ENCODE results near the gene SPARC.
"Not testable (repeated sequence)": the region's sequence is repeated elsewhere in the genome, so short reads cannot be mapped to it uniquely, and the experiment has no call there.

SPARC gene

DNA sequence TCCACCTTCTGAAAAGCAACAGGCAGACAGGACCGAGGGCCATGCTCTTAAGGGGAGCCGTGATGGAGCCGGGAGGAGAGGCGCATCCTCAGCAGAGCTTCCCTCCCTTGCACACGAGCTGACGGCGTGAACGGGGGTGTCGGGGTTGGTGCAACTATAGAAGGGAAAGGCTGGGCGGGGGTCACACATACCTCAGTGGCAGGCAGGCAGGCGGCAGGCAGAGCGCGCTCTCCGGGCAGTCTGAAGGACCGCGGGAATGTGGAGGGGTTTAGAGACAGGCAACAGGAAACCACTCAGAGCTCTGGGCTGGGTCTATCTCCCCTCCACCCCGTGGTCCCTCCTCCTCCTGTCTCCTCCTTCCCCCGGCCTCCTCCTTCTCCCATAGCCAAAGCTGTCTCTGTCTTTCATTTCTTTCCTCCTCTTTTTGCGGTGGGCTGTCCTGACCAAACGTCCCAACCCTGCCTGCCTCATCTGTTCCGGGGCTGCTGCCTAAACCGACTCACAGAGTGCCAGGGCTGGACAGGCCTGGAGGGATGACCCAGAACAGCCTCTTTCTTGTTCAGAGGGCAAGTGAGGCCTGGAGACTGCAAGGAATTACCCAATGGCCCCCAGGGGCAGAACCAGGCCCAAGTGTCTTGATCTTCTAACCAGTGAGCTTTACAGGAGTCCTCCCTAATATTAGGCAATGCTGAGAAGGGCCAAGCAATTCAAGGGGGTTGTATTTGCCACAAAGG, at the start of gene SPARC:
TSS of gene SPARC (minus strand) at position 242 of the 734 bp plus-strand sequence. CDS start 10,727 bp downstream, outside the sequence.
- in situ Hi-C loops (cut with HindIII; ENCODE audit: low sequenced_read_pairs): no loop called here

DNA sequence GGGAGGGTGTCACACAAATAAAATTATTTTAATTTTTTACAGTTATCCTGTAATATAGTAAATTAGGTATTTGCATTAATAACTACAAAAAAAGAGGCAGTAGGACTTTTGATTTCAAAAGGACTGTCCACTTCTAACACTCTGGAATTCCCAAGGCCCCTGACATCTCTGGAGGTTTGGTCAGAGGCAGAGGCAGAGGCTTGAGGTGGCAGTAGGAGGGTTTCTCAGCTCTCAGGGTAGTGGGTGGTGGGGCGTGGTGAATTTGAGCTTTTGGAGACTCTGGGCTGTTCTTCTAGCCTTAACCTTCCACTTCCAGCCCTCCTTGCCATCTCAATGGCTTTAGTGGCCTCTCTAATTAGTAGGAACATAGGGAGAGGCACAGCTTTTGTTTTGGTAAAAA, 48.9 kb upstream of the SPARC start:
- in situ Hi-C loops (cut with HindIII; ENCODE audit: low sequenced_read_pairs): no loop called here

GRCh38 chr5:151734064-151734408, 47.3 kb upstream of the SPARC start:
- in situ Hi-C loops (cut with HindIII; ENCODE audit: low sequenced_read_pairs): no loop called here

- in situ Hi-C loops (cut with HindIII; ENCODE audit: low sequenced_read_pairs): no loop called here
Observed at GRCh38 chr5:151733358-151734063, 46.8 kb upstream of the SPARC start.

- in situ Hi-C loops (cut with HindIII; ENCODE audit: low sequenced_read_pairs): no loop called here
Observed at GRCh38 chr5:151730381-151730780, 43.7 kb upstream of the SPARC start.

DNA sequence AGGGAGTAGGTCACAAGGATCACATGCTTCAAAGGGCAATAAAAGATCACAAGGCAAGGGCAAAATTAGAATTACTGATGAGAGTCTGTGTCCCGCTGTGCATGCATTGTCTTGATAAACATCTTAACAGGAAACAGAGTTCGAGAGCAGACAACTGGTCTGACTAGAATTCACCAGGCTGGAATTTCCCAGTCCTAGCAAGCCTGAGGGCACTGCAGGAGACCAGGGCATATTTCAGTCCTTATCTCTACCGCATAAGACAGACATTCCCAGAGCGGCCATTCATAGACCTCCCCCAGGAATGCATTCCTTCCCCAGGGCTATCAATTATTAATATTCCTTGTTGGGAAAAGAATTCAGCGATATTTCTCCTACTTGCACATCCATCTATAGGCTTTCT, 42.9 kb upstream of the SPARC start:
- in situ Hi-C loops (cut with HindIII; ENCODE audit: low sequenced_read_pairs): not testable (repeated sequence)

GRCh38 chr5:151724360-151724759, 37.6 kb upstream of the SPARC start:
- in situ Hi-C loops (cut with HindIII; ENCODE audit: low sequenced_read_pairs): no loop called here

DNA sequence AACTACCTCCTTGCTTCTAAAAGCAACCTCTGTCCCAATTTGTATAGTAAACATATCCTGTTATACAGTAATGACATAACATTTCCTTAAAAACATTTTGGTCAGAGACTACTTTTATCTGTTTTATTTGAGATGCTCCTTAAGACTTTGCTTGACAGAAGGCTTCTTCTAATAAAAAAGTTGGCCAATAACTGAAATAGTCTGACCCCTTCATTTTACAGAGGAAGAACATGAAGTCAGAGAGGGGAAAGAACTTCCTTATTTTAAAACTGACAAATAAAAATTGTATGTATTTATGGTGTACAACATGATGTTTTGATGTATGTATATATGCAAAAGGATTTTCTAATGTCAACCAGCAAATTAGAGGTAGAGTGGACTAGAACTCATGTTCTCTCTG, 35.8 kb upstream of the SPARC start:
- in situ Hi-C loops (cut with HindIII; ENCODE audit: low sequenced_read_pairs): no loop called here

- in situ Hi-C loops (cut with HindIII; ENCODE audit: low sequenced_read_pairs): no loop called here
Observed at GRCh38 chr5:151721812-151722391, 35.2 kb upstream of the SPARC start.

DNA sequence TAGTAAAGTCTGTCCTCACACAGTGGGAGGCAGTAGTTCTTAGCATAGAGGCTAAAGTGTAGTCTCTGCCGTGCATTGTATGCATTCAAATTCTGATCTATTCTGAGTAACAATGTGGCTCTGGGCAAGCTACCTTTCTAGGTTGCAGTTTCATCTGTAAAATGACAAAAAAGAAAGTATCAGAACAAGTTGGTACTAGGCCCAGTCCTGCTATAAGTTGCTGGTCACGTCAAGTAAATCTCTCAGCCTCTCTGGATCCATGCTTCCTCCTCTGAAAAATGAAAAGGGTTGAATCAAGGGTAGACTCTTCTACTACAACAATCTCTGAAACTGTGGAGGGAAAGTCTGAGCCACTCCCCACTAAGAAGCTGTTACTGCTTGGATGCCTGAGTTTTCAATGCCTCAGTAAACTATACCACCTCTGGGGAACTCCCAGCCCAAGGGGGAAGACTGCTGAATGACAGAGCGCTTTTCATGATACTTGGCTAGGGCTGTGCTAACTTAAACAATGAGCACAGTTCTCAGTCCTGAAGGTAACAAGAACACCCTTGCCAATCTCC, 34.5 kb upstream of the SPARC start:
- in situ Hi-C loops (cut with HindIII; ENCODE audit: low sequenced_read_pairs): no loop called here

- in situ Hi-C loops (cut with HindIII; ENCODE audit: low sequenced_read_pairs): no loop called here
Observed at GRCh38 chr5:151720215-151720614, 33.5 kb upstream of the SPARC start.

GRCh38 chr5:151719228-151720000, 32.7 kb upstream of the SPARC start:
- in situ Hi-C loops (cut with HindIII; ENCODE audit: low sequenced_read_pairs): no loop called here

- in situ Hi-C loops (cut with HindIII; ENCODE audit: low sequenced_read_pairs): no loop called here
Observed at GRCh38 chr5:151718646-151719045, 31.9 kb upstream of the SPARC start.

GRCh38 chr5:151718153-151718552, 31.4 kb upstream of the SPARC start:
- in situ Hi-C loops (cut with HindIII; ENCODE audit: low sequenced_read_pairs): no loop called here

DNA sequence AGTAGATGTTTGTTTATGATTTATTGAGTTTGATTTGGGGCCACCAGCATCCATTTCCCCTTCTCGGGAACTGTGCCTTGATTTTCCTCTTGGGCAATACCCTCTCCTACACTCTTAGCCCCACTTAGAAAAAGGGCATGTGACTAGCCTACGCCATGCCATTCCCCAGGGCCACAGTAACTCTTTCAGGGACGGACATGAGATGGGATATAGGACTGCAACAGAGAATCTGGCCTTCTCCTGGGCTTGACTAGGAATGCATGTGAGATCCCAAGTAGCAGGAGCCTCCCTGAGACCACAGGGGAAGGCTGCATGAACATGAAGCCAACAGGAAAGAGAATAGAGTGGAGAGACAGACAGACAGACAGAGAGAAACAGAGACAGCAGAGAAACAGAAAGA, 30.7 kb upstream of the SPARC start:
- in situ Hi-C loops (cut with HindIII; ENCODE audit: low sequenced_read_pairs): no loop called here

GRCh38 chr5:151709109-151709735, 22.5 kb upstream of the SPARC start:
- in situ Hi-C loops (cut with HindIII; ENCODE audit: low sequenced_read_pairs): no loop called here

- in situ Hi-C loops (cut with HindIII; ENCODE audit: low sequenced_read_pairs): no loop called here
Observed at GRCh38 chr5:151708126-151708525, 21.4 kb upstream of the SPARC start.

DNA sequence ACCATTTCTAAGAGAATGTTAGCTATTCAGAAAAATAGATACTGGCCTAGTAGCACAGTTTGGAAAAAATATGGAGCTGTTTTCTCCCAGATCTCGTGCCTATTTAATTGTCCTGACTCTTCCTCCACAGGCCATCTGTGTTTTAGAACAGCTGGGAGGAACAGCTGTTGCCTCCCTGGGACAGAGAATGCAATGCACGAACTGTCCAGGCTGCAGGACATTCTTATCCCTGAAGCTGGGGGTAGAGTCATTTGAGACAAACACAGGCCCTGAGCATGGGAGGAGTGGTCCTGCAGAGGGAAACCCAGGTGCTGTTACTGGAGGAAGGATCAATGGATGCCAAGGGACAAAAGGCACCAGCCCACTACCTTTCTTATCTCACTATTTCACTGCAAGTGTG, 20.9 kb upstream of the SPARC start:
- in situ Hi-C loops (cut with HindIII; ENCODE audit: low sequenced_read_pairs): no loop called here

GRCh38 chr5:151706906-151707305, 20.2 kb upstream of the SPARC start:
- in situ Hi-C loops (cut with HindIII; ENCODE audit: low sequenced_read_pairs): no loop called here

DNA sequence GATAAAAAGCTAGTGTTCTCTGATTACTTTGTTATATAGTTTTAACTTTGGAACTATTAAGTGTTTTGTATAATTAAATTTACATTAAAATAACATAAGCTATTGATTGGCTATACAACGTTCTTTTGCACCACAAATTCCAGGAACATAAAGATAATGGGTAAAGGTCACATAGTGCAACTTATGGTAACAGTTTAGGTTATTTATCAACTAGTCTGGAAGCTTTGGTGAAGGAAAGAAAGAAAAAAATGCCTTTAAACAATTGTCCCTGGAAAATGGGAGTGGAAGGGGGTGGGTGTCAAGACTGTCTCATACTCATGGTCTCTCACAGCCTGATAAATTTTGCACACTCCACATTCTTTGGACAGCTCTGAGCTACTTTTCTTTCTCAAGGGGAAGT, 17.1 kb upstream of the SPARC start:
- in situ Hi-C loops (cut with HindIII; ENCODE audit: low sequenced_read_pairs): no loop called here

DNA sequence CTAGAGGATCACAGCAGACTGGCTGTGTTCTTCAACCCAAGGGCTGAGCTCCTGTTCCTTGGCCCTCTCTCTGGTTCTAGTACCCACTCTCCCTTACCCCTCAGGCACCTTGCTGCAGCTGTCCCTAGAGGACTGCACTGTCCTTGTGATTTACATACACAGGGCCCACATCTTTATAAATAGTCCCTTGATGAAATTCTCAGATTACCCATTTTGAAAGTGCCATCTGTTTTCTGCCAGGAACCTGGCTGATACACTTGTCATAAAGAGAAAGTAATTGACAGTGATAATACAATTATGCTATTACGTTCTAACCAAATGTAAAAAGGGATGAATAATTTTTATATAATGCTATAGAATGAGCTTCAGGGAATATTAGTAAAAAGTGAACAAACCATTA, 16.5 kb upstream of the SPARC start:
- in situ Hi-C loops (cut with HindIII; ENCODE audit: low sequenced_read_pairs): no loop called here

Data from DLD1 (cell line).